Measurements from ENCODE around the gene ARSK. TPM values are rescaled to one million over a fixed set of nuclear protein-coding genes. Genes with fewer than 3 reads are reported as not detected.

Gene ARSK
- total and polyA plus RNA-seq, 9 donors: 4.4 to 8.1 (median 5.6) TPM

DNA sequence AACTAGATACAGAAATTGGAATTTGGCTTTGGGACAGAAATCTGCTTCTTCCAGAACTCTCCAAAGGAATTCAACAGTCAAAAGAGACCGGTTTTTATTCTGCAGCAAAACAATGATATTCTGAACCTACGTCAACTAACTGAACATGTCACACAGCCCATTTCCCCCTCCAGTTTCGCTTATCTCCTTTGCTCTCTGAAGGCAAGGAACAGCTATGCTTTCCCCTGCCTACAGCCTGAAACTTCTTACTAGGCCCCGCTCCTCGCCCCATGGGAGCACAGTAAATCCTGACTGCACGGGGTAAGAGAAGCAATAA, 612 bp upstream of the ARSK start:
- WGBS, 3 donors: 0 to 2% (median 1%) methylated on average over 6 of the region's 6 CpGs
- Histone ChIP-seq H3K4me3 (peak overlapping the region; percentile 87), H3K36me3 (no peaks in the 10 kb centered on the region), H3K27ac (peak overlapping the region; percentile 44 to 77), H3K27me3 (no peaks in the 10 kb centered on the region), H3K4me1 (ENCODE audit: insufficient read depth) (peaks cover 7% of the 10 kb centered on the region), H3K9me3 (no peaks in the 10 kb centered on the region)
- no peak for DNase-seq
- intact Hi-C loops (cut with DNase I): no loop called here
- TF ChIP-seq POLR2A (IDR thresholded peaks at IDR 0.05) (no peak), CTCF (IDR thresholded peaks at IDR 0.05) (no peak), EP300 (IDR thresholded peaks at IDR 0.05) (no peak)

GRCh38 chr5:95555553-95555952, 652 bp downstream of the ARSK start:
- peaks cover 7% of the 10 kb centered on the region for H3K4me1 ChIP-seq (ENCODE audit: insufficient read depth)
- peak overlapping the region; percentile 87 for H3K4me3 ChIP-seq
- no peak for DNase-seq
- H3K27me3 ChIP-seq: no peaks in the 10 kb centered on the region
- peak overlapping the region; percentile 57 to 77 for H3K27ac ChIP-seq
- H3K36me3 ChIP-seq: no peaks in the 10 kb centered on the region
- intact Hi-C loops (cut with DNase I): no loop called here
- 0 to 1% (median 0%) methylated on average over 9 of the region's 9 CpGs for WGBS, 3 donors
- H3K9me3 ChIP-seq: no peaks in the 10 kb centered on the region
- no peak for TF ChIP-seq POLR2A (IDR thresholded peaks at IDR 0.05)
- TF ChIP-seq EP300 (IDR thresholded peaks at IDR 0.05): no peak
- TF ChIP-seq CTCF (IDR thresholded peaks at IDR 0.05): no peak

- WGBS, 3 donors: 68 to 90% (median 89%) methylated on average over 2 of the region's 2 CpGs
- Histone ChIP-seq H3K36me3 (no peaks in the 10 kb centered on the region), H3K4me1 (ENCODE audit: insufficient read depth) (peaks cover 7% of the 10 kb centered on the region), H3K9me3 (no peaks in the 10 kb centered on the region), H3K27ac (no peak overlapping the region), H3K27me3 (no peaks in the 10 kb centered on the region), H3K4me3 (no peak overlapping the region)
- no peak for TF ChIP-seq CTCF (IDR thresholded peaks at IDR 0.05)
- no peak for TF ChIP-seq POLR2A (IDR thresholded peaks at IDR 0.05)
- no peak for TF ChIP-seq EP300 (IDR thresholded peaks at IDR 0.05)
- intact Hi-C loops (cut with DNase I): no loop called here
- DNase-seq: no peak
Observed at GRCh38 chr5:95557841-95558240, 2.9 kb downstream of the ARSK start.

DNA sequence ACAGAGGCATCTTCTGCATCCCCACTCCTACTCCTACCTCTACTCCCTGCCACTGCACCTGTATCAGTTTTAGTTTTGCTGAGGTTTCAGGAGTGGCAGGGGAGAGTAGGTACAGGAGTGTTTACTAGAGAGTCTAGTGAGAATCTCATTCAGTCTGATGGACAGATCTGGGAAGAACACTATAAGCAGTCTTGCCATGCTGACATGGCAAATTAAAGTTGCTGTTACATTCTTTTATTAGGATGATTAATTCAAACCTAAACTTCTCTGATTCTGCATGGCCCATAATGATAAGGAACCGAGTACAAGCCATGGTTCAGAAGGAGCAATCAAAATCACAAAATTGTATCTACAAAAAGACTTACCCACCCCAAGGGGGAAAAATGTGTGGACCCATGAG, 7.4 kb downstream of the ARSK start:
- no peaks in the 10 kb centered on the region for H3K27me3 ChIP-seq
- no peaks in the 10 kb centered on the region for H3K4me1 ChIP-seq (ENCODE audit: insufficient read depth)
- H3K4me3 ChIP-seq: no peak overlapping the region
- WGBS, 3 donors: 66 to 73% (median 72%) methylated on average over 1 of the region's 1 CpG
- intact Hi-C loops (cut with DNase I): no loop called here
- no peaks in the 10 kb centered on the region for H3K36me3 ChIP-seq
- TF ChIP-seq POLR2A (IDR thresholded peaks at IDR 0.05) (no peak), CTCF (IDR thresholded peaks at IDR 0.05) (no peak), EP300 (IDR thresholded peaks at IDR 0.05) (no peak)
- H3K27ac ChIP-seq: no peak overlapping the region
- H3K9me3 ChIP-seq: no peaks in the 10 kb centered on the region
- DNase-seq: no peak

DNA sequence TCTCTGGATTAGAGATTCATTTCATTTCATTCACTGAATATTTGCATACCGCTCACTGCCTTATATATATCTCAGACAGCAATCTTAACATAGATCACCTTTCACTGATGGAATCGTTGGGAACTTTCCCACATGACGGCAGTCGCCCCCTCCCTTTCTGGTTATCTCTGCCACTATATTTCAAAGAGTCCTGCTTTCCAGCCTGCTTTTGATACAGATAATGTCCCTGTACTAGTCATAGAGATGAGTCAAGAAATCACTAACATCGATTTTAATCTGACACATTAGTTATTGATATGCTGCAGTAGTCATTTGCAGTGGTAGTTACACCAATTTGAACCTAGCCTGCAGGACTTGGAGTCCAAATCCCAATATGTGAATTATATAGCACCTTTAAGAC, 8.5 kb downstream of the ARSK start:
- intact Hi-C loops (cut with DNase I): no loop called here
- Histone ChIP-seq H3K4me1 (ENCODE audit: insufficient read depth) (no peaks in the 10 kb centered on the region), H3K36me3 (no peaks in the 10 kb centered on the region), H3K4me3 (no peak overlapping the region), H3K9me3 (no peaks in the 10 kb centered on the region), H3K27me3 (no peaks in the 10 kb centered on the region), H3K27ac (no peak overlapping the region)
- 88 to 92% (median 88%) methylated on average over 5 of the region's 5 CpGs for WGBS, 3 donors
- DNase-seq: no peak
- no peak for TF ChIP-seq EP300 (IDR thresholded peaks at IDR 0.05)
- TF ChIP-seq CTCF (IDR thresholded peaks at IDR 0.05): no peak
- TF ChIP-seq POLR2A (IDR thresholded peaks at IDR 0.05): no peak
